HAP-1 (cell line): Measurements from ENCODE around the gene DAB2IP.

Experiments used
- DNase-seq, 2 experiments: peaks; one replicate each; pipeline ENCODE4 v3.0.0-alpha.2; 2016 to 2020; ENCODE audit warnings: low spot score in 2 of 2
- H3K27me3 ChIP-seq: fragments of 250-450 bp; sonication (Bioruptor Pico); 2 replicates; pipeline ENCODE4 v1.5.1; 2020; ENCODE audit warnings: low read depth, mild to moderate bottlenecking, moderate library complexity
- H3K36me3 ChIP-seq: fragments of 250-450 bp; sonication (Bioruptor Pico); replicated peaks from 2 replicates; pipeline ENCODE4 v1.5.1; 2020; ENCODE audit warnings: mild to moderate bottlenecking
- H3K4me1 ChIP-seq: fragments of 250-450 bp; sonication (Bioruptor Pico); 2 replicates; pipeline ENCODE4 v1.5.1; 2020; ENCODE audit warnings: mild to moderate bottlenecking
- H3K4me3 ChIP-seq: fragments of 250-450 bp; sonication (Bioruptor Pico); 2 replicates; pipeline ENCODE4 v1.5.1; 2020; ENCODE audit warnings: mild to moderate bottlenecking, moderate library complexity
- H3K9me3 ChIP-seq: fragments of 250-450 bp; sonication (Bioruptor Pico); 2 replicates; pipeline ENCODE4 v1.5.1; 2020; ENCODE audit warnings: mild to moderate bottlenecking, moderate library complexity
- in situ Hi-C: fragments of 300-500 bp; cut with MboI; formaldehyde crosslinking; loops from 3 replicates; pipeline ENCODE4 v1.14.3; 2020; ENCODE audit warnings: low sequenced_read_pairs, inconsistent platforms, mixed read lengths

DAB2IP gene

GRCh38 chr9:121634329-121635261, 16.8 kb upstream of the DAB2IP start:
- DNase-seq, result peak in 1 of 2 experiments; percentile 62
- no peak overlapping the region for H3K4me3 ChIP-seq

DNA sequence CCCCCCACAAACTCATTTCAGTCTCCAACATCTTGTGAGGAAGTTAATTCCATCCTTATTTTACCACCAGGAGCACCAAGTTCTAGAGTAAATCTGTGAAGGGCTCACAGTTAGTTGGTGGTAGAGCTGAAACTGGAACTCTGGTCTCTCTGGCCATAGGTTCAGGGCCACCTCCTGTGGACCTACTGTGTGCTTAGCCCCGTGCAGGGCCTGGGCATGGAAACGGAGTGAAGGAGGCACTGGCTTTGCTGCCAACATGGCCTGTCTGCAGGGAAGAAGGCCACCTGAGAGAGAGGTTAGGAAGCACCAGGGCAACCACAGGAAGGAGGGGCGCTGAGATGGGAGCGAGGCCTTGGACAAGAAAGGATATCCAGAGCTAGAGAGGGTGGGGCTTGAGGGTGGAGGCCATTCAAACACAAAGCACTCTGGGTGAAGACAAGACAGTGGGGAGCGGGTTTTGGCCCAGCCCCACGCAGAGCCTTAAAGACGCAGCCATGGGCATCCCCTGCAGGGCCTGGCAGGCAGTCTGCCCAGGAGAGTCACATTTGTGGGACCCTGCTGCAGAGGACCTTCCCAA, 16.0 kb upstream of the DAB2IP start:
- no peak for DNase-seq
- in situ Hi-C loops, result no loop called here

More at GRCh38 chr9:121634329-121635261, 16.8 kb upstream of the DAB2IP start:
- Histone ChIP-seq H3K9me3 (no peaks in the 10 kb centered on the region), H3K4me1 (peaks cover 2% of the 10 kb centered on the region; the same call in 1 of the 2 replicates), H3K36me3 (no peaks in the 10 kb centered on the region), H3K27me3 (no peaks in the 10 kb centered on the region)
- in situ Hi-C loops, result no loop called here

DNA sequence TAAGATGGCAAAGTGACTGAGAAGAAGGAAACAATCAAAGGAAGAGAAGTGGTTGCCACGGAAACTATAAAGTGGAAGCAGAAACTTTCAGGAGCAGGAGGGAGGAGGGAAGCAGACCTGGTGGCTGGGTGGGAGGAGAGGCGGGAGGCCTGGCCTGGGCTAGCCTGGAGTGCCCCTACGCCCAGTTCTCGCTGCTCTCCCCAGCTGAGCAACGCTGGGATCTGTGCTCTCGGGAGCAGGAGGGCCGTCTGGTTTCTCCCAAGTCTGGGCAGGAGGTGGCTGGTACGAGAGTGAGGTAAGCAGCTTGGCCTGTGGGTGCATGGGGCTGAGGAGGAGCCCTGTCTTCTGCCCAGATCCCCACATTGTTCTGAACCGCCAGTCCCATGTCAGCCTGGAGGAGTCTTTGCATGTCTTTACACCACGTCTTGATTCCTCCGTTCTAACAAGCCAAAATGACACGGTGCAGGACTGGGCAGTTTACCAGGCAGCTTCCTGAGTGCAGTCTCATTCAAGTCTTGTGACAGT, 15.0 kb upstream of the DAB2IP start:
- in situ Hi-C loops, result no loop called here
- no peaks in the 10 kb centered on the region for H3K9me3 ChIP-seq
- no peak overlapping the region for H3K4me3 ChIP-seq
- no peaks in the 10 kb centered on the region for H3K36me3 ChIP-seq
- peaks cover 2% of the 10 kb centered on the region; the same call in 1 of the 2 replicates for H3K4me1 ChIP-seq
- no peak for DNase-seq
- no peaks in the 10 kb centered on the region for H3K27me3 ChIP-seq

More for the DNA sequence above, 16.0 kb upstream of the DAB2IP start:
- H3K4me1 ChIP-seq, result peaks cover 2% of the 10 kb centered on the region; the same call in 1 of the 2 replicates
- no peaks in the 10 kb centered on the region for H3K9me3 ChIP-seq
- no peaks in the 10 kb centered on the region for H3K27me3 ChIP-seq
- H3K36me3 ChIP-seq, result no peaks in the 10 kb centered on the region
- H3K4me3 ChIP-seq, result no peak overlapping the region

- Histone ChIP-seq H3K36me3 (no peaks in the 10 kb centered on the region), H3K9me3 (no peaks in the 10 kb centered on the region), H3K4me3 (no peak overlapping the region), H3K27me3 (no peaks in the 10 kb centered on the region), H3K4me1 (peaks cover 2% of the 10 kb centered on the region; the same call in 1 of the 2 replicates)
- DNase-seq, result no peak
- in situ Hi-C loops, result no loop called here
Measured at GRCh38 chr9:121636978-121637712, 14.3 kb upstream of the DAB2IP start.

GRCh38 chr9:121637713-121638220, 13.7 kb upstream of the DAB2IP start:
- H3K36me3 ChIP-seq, result no peaks in the 10 kb centered on the region
- in situ Hi-C loops, result no loop called here
- peaks cover 2% of the 10 kb centered on the region; the same call in 1 of the 2 replicates for H3K4me1 ChIP-seq
- H3K4me3 ChIP-seq, result no peak overlapping the region
- no peaks in the 10 kb centered on the region for H3K27me3 ChIP-seq
- no peak for DNase-seq
- H3K9me3 ChIP-seq, result no peaks in the 10 kb centered on the region

DNA sequence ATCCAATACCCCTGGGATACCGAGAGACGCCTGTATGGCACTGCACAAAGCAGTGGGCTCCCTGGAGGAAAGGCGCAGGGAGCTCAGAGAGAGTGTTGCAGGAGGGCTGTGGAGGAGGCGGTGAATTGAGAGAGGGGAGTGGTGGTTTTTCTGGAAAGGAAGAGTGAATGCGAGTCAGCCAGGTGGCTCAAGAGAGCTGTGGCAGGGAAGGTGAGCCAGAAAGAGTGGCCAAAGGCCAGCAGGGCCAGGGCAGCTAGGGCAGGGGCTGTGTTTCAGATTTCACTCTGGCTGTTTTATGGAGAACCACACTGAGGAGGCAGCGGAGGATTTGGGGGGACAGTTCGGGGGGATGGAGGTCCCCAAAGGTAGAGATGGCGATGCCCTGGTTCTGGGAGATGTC, 13.0 kb upstream of the DAB2IP start:
- no peaks in the 10 kb centered on the region for H3K9me3 ChIP-seq
- H3K4me1 ChIP-seq, result peaks cover 2% of the 10 kb centered on the region; the same call in 1 of the 2 replicates
- no peaks in the 10 kb centered on the region for H3K27me3 ChIP-seq
- H3K4me3 ChIP-seq, result no peak overlapping the region
- no peaks in the 10 kb centered on the region for H3K36me3 ChIP-seq
- no peak for DNase-seq
- in situ Hi-C loops, result no loop called here

GRCh38 chr9:121638901-121639592, 12.4 kb upstream of the DAB2IP start:
- Histone ChIP-seq H3K27me3 (no peaks in the 10 kb centered on the region), H3K9me3 (no peaks in the 10 kb centered on the region), H3K4me3 (no peak overlapping the region), H3K36me3 (no peaks in the 10 kb centered on the region), H3K4me1 (peaks cover 2% of the 10 kb centered on the region; the same call in 1 of the 2 replicates)
- DNase-seq, result no peak
- in situ Hi-C loops, result no loop called here

GRCh38 chr9:121639619-121640018, 11.8 kb upstream of the DAB2IP start:
- Histone ChIP-seq H3K4me1 (peaks cover 2% of the 10 kb centered on the region; the same call in 1 of the 2 replicates), H3K4me3 (no peak overlapping the region)
- in situ Hi-C loops, result no loop called here

GRCh38 chr9:121640076-121640475, 11.4 kb upstream of the DAB2IP start:
- H3K36me3 ChIP-seq, result no peaks in the 10 kb centered on the region
- no peak overlapping the region for H3K4me3 ChIP-seq
- in situ Hi-C loops, result no loop called here
- peaks cover 2% of the 10 kb centered on the region; the same call in 1 of the 2 replicates for H3K4me1 ChIP-seq
- DNase-seq, result peak in 1 of 2 experiments; percentile 82
- H3K9me3 ChIP-seq, result no peaks in the 10 kb centered on the region
- no peaks in the 10 kb centered on the region for H3K27me3 ChIP-seq

More at GRCh38 chr9:121639619-121640018, 11.8 kb upstream of the DAB2IP start:
- H3K9me3 ChIP-seq, result no peaks in the 10 kb centered on the region
- no peaks in the 10 kb centered on the region for H3K27me3 ChIP-seq
- H3K36me3 ChIP-seq, result no peaks in the 10 kb centered on the region
- DNase-seq, result no peak

DNA sequence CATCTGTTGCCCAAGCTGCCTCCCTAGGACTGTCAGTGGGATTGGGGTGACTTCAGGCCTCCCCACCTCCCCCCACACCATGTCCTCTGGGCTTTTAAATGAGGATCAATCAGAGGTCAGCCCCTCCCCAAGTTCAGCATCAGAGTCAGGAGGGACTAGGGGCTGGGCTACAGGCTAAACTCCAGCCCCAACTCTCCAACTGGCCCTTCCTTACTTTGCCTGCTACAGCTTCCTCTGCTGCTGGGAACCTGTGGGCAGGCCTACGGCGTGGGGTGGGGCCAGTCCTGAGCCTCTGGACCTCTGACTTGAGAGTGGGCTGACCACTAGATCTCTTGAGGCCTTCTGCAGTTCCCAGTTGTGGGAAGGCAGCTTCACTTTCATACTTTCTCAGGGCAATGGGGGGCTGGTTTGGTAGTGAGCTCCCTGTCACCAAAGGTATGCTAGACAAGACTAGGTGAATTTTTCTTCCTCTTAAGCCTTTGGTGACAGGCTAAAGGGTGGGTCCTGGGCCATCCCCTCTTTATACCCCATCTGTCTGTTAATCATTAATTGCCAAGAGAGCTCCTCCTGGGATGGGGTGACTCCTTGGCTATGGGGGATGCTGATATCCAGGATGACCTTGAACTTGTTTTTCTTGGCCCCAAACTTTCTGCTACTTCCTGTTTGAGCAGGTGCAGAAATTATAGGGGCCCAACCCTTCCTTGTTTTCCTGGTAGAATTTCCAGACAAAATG, 10.8 kb upstream of the DAB2IP start:
- no peaks in the 10 kb centered on the region for H3K27me3 ChIP-seq
- no peak for DNase-seq
- no peaks in the 10 kb centered on the region for H3K9me3 ChIP-seq
- no peak overlapping the region for H3K4me3 ChIP-seq
- in situ Hi-C loops, result no loop called here
- no peaks in the 10 kb centered on the region for H3K36me3 ChIP-seq
- H3K4me1 ChIP-seq, result no peaks in the 10 kb centered on the region

DNA sequence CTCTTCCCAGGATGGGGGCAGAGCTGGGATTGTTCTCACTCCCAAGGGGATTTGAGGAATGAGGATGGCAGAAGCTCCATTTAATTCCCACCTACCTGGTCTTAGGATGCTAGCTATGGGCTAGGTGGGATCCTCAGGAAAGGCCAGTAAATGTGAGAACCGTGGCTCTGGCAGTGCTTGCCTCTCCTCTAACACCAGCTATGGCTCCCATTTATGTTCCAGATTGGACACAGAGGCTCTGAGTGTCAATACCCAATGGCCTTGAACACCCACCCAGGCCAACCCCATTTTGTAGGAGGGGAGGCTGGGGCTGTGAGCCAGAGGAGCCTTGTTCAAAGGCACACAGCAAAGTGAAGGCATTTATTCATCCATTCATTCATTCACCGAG, 10.2 kb upstream of the DAB2IP start:
- no peaks in the 10 kb centered on the region for H3K27me3 ChIP-seq
- H3K4me3 ChIP-seq, result no peak overlapping the region
- no peaks in the 10 kb centered on the region for H3K36me3 ChIP-seq
- in situ Hi-C loops, result no loop called here
- no peaks in the 10 kb centered on the region for H3K4me1 ChIP-seq
- no peaks in the 10 kb centered on the region for H3K9me3 ChIP-seq
- DNase-seq, result no peak

DNA sequence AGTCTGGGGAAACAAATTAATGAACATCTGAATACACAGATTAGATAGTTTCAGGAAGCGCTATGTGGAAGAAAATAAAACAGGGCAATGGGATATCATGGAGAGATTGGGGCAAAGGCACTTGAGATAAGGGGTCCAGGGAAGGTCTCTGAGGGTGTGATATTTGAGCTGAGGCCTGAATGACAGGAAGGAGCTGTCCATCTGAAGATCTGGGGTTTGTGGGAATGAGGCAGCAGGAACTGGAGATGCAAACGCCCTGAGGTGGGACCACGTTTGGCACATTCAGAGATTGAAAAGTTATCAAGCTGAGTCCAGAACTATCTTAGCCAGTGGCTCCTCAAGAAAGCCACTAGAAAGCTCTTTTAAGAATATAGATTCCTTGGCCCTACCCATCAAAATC, 8.7 kb upstream of the DAB2IP start:
- H3K4me3 ChIP-seq, result no peak overlapping the region
- in situ Hi-C loops, result no loop called here
- H3K27me3 ChIP-seq, result no peaks in the 10 kb centered on the region
- H3K36me3 ChIP-seq, result no peaks in the 10 kb centered on the region
- no peak for DNase-seq
- no peaks in the 10 kb centered on the region for H3K4me1 ChIP-seq
- H3K9me3 ChIP-seq, result no peaks in the 10 kb centered on the region
